ENCODE results near the gene RXRG. TPM values are rescaled to one million over a fixed set of nuclear protein-coding genes. Genes with fewer than 3 reads are reported as not detected.

RXRG gene
- total RNA-seq, 1 experiment from 2014 or later, result not detected

DNA sequence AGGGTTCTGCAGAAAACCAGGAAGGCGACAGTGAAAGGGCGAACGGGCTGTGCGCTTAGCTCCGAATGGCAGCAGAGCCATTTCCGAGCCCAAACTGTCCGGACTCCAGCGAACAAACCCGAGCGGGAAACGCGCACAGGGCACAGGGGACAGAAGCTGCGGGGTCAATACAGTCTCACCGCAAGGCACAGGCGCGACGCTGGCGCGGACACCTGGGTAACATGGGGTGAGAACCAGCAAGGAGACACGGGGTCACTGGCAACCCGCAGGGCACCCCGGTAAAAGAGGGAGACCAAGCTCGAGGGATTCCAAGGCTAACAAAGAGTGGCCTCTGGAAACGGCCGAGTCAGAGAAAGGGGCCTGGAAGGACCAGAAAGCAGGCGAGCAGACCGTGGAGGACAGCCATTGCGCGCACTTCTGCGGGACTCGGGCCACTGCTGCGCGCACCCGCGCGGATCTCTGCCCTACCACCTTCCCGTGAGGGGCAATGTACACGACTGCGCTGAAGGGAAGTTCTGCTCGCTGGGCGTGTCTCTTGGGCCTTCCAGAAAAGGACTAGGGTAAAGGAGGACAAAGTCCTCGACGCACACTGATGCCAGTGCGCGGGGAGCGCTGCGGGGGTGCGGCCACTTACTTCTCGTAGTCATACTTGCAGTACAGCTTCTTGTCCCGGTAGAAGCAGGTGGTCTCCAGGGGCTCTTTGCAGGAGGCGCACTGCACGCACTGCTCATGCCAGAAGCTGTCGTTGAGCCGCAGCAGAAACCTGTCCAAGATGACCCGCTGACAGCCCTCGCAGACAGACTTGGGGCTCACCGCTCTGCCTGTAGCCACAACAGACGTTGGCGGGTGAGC lies 92.3 kb downstream of the RXRG start:
- Histone ChIP-seq H3K4me3 (replicated peaks in 1 of 2; ENCODE audit: low read depth in 1 of 2, low read length in 2 of 2) (no peak overlapping the region), H3K9ac (ENCODE audit: low read length) (no peak overlapping the region), H3K4me2 (ENCODE audit: low read length) (no peak overlapping the region), H3K27me3 (ENCODE audit: insufficient read depth, low read length) (peaks cover 40% of the 10 kb centered on the region), H3K4me1 (ENCODE audit: control insufficient read depth in 1 of 2, insufficient read depth in 2 of 2, low read length in 2 of 2) (no peaks in the 10 kb centered on the region), H3K27ac (ENCODE audit: low read depth, low read length) (no peak overlapping the region), H3K36me3 (ENCODE audit: control insufficient read depth in 1 of 2, insufficient read depth in 2 of 2, low read length in 2 of 2) (no peaks in the 10 kb centered on the region), H2AFZ (ENCODE audit: low read depth, low read length, poor library complexity, severe bottlenecking) (no peak overlapping the region), H3K79me2 (ENCODE audit: insufficient read depth, low read length) (no peaks in the 10 kb centered on the region), H3K9me2 (ENCODE audit: insufficient read depth) (no peaks in the 10 kb centered on the region), H3K9me3 (ENCODE audit: control insufficient read depth in 1 of 2, insufficient read depth in 1 of 2, low read depth in 1 of 2, low read length in 2 of 2) (no peaks in the 10 kb centered on the region), H4K20me1 (ENCODE audit: insufficient read depth) (no peaks in the 10 kb centered on the region)
- ATAC-seq (no peak), DNase-seq (ENCODE audit: low read depth, low spot score) (no peak)
- TF ChIP-seq TCF7L2 (IDR thresholded peaks at IDR 0.05; ENCODE audit: borderline replicate concordance, extremely low read depth, insufficient read depth, insufficient read length), result no peak
- TF ChIP-seq YY1 (IDR thresholded peaks at IDR 0.05; ENCODE audit: extremely low read depth, insufficient replicate concordance, low read depth, low read length), result no peak
- TF ChIP-seq, protein P1, sequence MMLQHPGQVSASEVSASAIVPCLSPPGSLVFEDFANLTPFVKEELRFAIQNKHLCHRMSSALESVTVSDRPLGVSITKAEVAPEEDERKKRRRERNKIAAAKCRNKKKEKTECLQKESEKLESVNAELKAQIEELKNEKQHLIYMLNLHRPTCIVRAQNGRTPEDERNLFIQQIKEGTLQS (IDR thresholded peaks at IDR 0.05), result no peak
- TF ChIP-seq POLR2AphosphoS5 (IDR thresholded peaks at IDR 0.05; ENCODE audit: low read depth, low read length), result no peak
- TF ChIP-seq SRF (IDR thresholded peaks at IDR 0.05; ENCODE audit: low read depth), result no peak
- no peak for TF ChIP-seq POLR2A (IDR thresholded peaks at IDR 0.05; ENCODE audit: borderline replicate concordance, extremely low read depth, insufficient read depth, insufficient read length)
- no peak for TF ChIP-seq EZH2phosphoT487 (IDR thresholded peaks at IDR 0.05; ENCODE audit: borderline replicate concordance)
- no peak for TF ChIP-seq ZNF274 (IDR thresholded peaks at IDR 0.05; ENCODE audit: low read depth, low read length)
- TF ChIP-seq, protein P2, sequence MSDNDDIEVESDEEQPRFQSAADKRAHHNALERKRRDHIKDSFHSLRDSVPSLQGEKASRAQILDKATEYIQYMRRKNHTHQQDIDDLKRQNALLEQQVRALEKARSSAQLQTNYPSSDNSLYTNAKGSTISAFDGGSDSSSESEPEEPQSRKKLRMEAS (IDR thresholded peaks at IDR 0.05), result no peak
- TF ChIP-seq CBX3 (IDR thresholded peaks at IDR 0.05; ENCODE audit: low read depth), result no peak
- TF ChIP-seq ZFX (IDR thresholded peaks at IDR 0.05), result no peak
- BruUV-seq (replicated peaks), result no TSS peak
- CTCF ChIA-PET, result no interaction called here
- intact Hi-C loops (cut with micrococcal nuclease), result no loop called here
- RAD21 ChIA-PET (ENCODE audit: low non-redundant PET in 1 of 2, low total read pairs in 2 of 2, uncharacterized antibody in 2 of 2, unreplicated experiment in 2 of 2), result no interaction called here
- POLR2A ChIA-PET, result no interaction called here

All from HCT116 (cell line).